ENCODE data around the gene SASH1.
A peak's percentile ranks its signal among the peaks of the same experiment; 100 is the strongest.

SASH1 gene

GRCh38 chr6:148492654-148493290 is 150.1 kb downstream of the SASH1 start (continued):
- TF ChIP-seq ZNF518A (tag by site-specific recombination; conservative IDR thresholded peaks at IDR 0.05; ENCODE audit: low read depth): peak; percentile 88
- TF ChIP-seq ZNF529 (tag by site-specific recombination; IDR thresholded peaks at IDR 0.05; ENCODE audit: insufficient replicate concordance): peak; percentile 26
- TF ChIP-seq ZBTB44 (tag by site-specific recombination; IDR thresholded peaks at IDR 0.05): no peak
- TF ChIP-seq ZNF311 (tag by site-specific recombination; IDR thresholded peaks at IDR 0.05; ENCODE audit: borderline replicate concordance): no peak
- no peak; the same call in 1 of the 2 replicates for TF ChIP-seq ZNF202 (tag by site-specific recombination; IDR thresholded peaks at IDR 0.05; ENCODE audit: borderline replicate concordance)
- peak; percentile 67 for TF ChIP-seq ZNF623 (tag by site-specific recombination; IDR thresholded peaks at IDR 0.05)
- no peak for TF ChIP-seq ZNF24 (tag by site-specific recombination; IDR thresholded peaks at IDR 0.05)
- TF ChIP-seq ZNF791 (tag by site-specific recombination; IDR thresholded peaks at IDR 0.05): 0 out of 2 replicates have a peak, but pooled peaks have one; percentile 23
- TF ChIP-seq ZNF362 (tag by site-specific recombination; IDR thresholded peaks at IDR 0.05): no peak
- peak; percentile 71 for TF ChIP-seq ZBTB8A (tag by site-specific recombination; IDR thresholded peaks at IDR 0.05)
- TF ChIP-seq ZNF324 (tag by site-specific recombination; IDR thresholded peaks at IDR 0.05): no peak
- TF ChIP-seq ELK4 (IDR thresholded peaks at IDR 0.05; ENCODE audit: borderline replicate concordance, low read depth, low read length): no peak
- no peak for TF ChIP-seq ZNF121 (tag by site-specific recombination; IDR thresholded peaks at IDR 0.05)
- TF ChIP-seq ZNF184 (tag by site-specific recombination; IDR thresholded peaks at IDR 0.05): no peak
- TF ChIP-seq ZNF76 (tag by site-specific recombination; IDR thresholded peaks at IDR 0.05; ENCODE audit: borderline replicate concordance, low read depth): no peak
- peak; percentile 37; the same call in 1 of the 2 replicates for TF ChIP-seq ZNF223 (tag by site-specific recombination; IDR thresholded peaks at IDR 0.05)
- no peak for TF ChIP-seq EGR2 (tag by site-specific recombination; IDR thresholded peaks at IDR 0.05; ENCODE audit: low read depth)
- peak; percentile 70 for TF ChIP-seq ZBTB11 (tag by site-specific recombination; conservative IDR thresholded peaks at IDR 0.05; ENCODE audit: low read depth)
- 0 out of 2 replicates have a peak, but pooled peaks have one; percentile 8 for TF ChIP-seq ZNF19 (tag by site-specific recombination; IDR thresholded peaks at IDR 0.05; ENCODE audit: low read depth)

Data from HEK293 (cell line).